Endothelial cell of umbilical vein (primary cell): ENCODE data around the gene UQCC2. TPM values are rescaled to one million over a fixed set of nuclear protein-coding genes. Genes with fewer than 3 reads are reported as not detected.

ENCODE experiments used
- BruUV-seq: library from RNA; stranded (reverse); fragments of 400-500 nt; replicated peaks from 2 replicates; lab custom pipeline; 2021; lab: Mats Ljungman, UMichigan
- CTCF ChIA-PET: fragments of 300-600, 350-600 bp; sonication (Branson Sonifier 250); formaldehyde crosslinking; loops from one replicate; lab custom pipeline; 2021; ENCODE audit warnings: antibody characterized with exemption, inconsistent platforms; lab: Charles Lee
- POLR2A ChIA-PET: fragments of 300-600, 350-600 bp; sonication (Branson Sonifier 250); formaldehyde crosslinking; loops from one replicate; lab custom pipeline; 2021; ENCODE audit warnings: antibody characterized with exemption, inconsistent platforms; lab: Charles Lee
- DNase-seq: peaks from one replicate; pipeline ENCODE4 v3.0.0-alpha.2; 2011; ENCODE audit warnings: low read depth, low spot score
- FAIRE-seq: peaks from 2 replicates; lab custom pipeline; 2011; peaks lifted over from hg19 to GRCh38; lab: Jason Lieb, UNC
- H2AFZ ChIP-seq: 2 replicates; pipeline ENCODE4 v1.6.0; 2012; ENCODE audit warnings: low read depth, low read length, control low read depth, inconsistent platforms
- H3K27ac ChIP-seq: 2 replicates; pipeline ENCODE4 v1.5.1; 2011; ENCODE audit warnings: low read depth, mild to moderate bottlenecking, control low read depth, low read length, moderate library complexity; ENCODE audit not compliant: insufficient read depth
- H3K27me3 ChIP-seq, 2 experiments: 2 replicates each; pipeline versions ENCODE4 v1.6.0 to v1.6.1; 2011; ENCODE audit warnings: low read length in 2 of 2, mixed read lengths in 1 of 2; ENCODE audit not compliant: control insufficient read depth in 2 of 2, insufficient read depth in 2 of 2
- H3K36me3 ChIP-seq, 2 experiments: 2 replicates in 1 of 2; 3 replicates in 1 of 2; pipeline ENCODE4 v1.5.1; 2011; ENCODE audit warnings: low read length in 2 of 2, mild to moderate bottlenecking in 1 of 2, moderate library complexity in 1 of 2; ENCODE audit not compliant: control insufficient read depth in 2 of 2, insufficient read depth in 2 of 2; ENCODE audit errors: extremely low read depth in 1 of 2
- H3K4me1 ChIP-seq: 3 replicates; pipeline ENCODE4 v1.5.1; 2011; ENCODE audit warnings: mild to moderate bottlenecking, low read length; ENCODE audit not compliant: control insufficient read depth, insufficient read depth; ENCODE audit errors: extremely low read depth
- H3K4me2 ChIP-seq: 2 replicates; pipeline ENCODE4 v1.6.1; 2011; ENCODE audit warnings: low read length, control low read depth, mixed read lengths; ENCODE audit not compliant: insufficient read depth
- H3K4me3 ChIP-seq, 3 experiments: fragments of 200-600 bp in 1 of 3; sonication (generic), shearing (Covaris generic) in 1 of 3; replicated peaks in 1 of 3; 2 replicates each; pipeline ENCODE4 v1.5.1; 2011 to 2016; ENCODE audit warnings: control low read depth in 3 of 3, low read length in 3 of 3, mild to moderate bottlenecking in 2 of 3, inconsistent platforms in 1 of 3, low read depth in 1 of 3, moderate library complexity in 1 of 3; ENCODE audit not compliant: insufficient read depth in 1 of 3
- H3K79me2 ChIP-seq: 2 replicates; pipeline ENCODE4 v1.6.0; 2012; ENCODE audit warnings: low read length, inconsistent platforms; ENCODE audit not compliant: control insufficient read depth, insufficient read depth
- H3K9ac ChIP-seq: replicated peaks from 2 replicates; pipeline ENCODE3; 2011; ENCODE audit warnings: low read length, control low read depth; ENCODE audit not compliant: insufficient read depth; ENCODE audit errors: extremely low read depth
- H3K9me1 ChIP-seq: replicated peaks from 3 replicates; pipeline ENCODE4 v1.6.0; 2011; ENCODE audit warnings: mild to moderate bottlenecking, low read length; ENCODE audit not compliant: control insufficient read depth, insufficient read depth; ENCODE audit errors: extremely low read depth
- H3K9me3 ChIP-seq: replicated peaks from 2 replicates; pipeline ENCODE4 v1.5.1; 2012; ENCODE audit warnings: low read length, inconsistent platforms; ENCODE audit not compliant: control insufficient read depth, insufficient read depth
- H4K20me1 ChIP-seq: replicated peaks from 2 replicates; pipeline ENCODE3; 2011; ENCODE audit warnings: mild to moderate bottlenecking, low read length; ENCODE audit not compliant: control insufficient read depth, insufficient read depth; ENCODE audit errors: extremely low read depth
- EZH2 ChIP-seq: IDR thresholded peaks from 2 replicates; pipeline ENCODE4 v1.6.1; 2012; ENCODE audit warnings: borderline replicate concordance, low read depth, mild to moderate bottlenecking, moderate library complexity, low read length, inconsistent platforms; ENCODE audit not compliant: severe bottlenecking
- FOS ChIP-seq: IDR thresholded peaks from 2 replicates; pipeline ENCODE4 v1.6.1; 2011; ENCODE audit warnings: mild to moderate bottlenecking, low read length, moderate library complexity, borderline replicate concordance; ENCODE audit not compliant: insufficient read depth
- GATA2 ChIP-seq: IDR thresholded peaks from 2 replicates; pipeline ENCODE4 v1.7.0; 2011; ENCODE audit warnings: low read depth, mild to moderate bottlenecking, moderate library complexity, mixed read lengths, low read length; ENCODE audit not compliant: insufficient read length, insufficient read depth
- JUN ChIP-seq: IDR thresholded peaks from 2 replicates; pipeline ENCODE4 v1.6.1; 2011; ENCODE audit warnings: borderline replicate concordance, low read depth; ENCODE audit not compliant: insufficient read length, insufficient read depth
- MYC ChIP-seq: IDR thresholded peaks from one replicate; pipeline ENCODE4 v1.6.1; 2011; ENCODE audit warnings: mild to moderate bottlenecking, low read depth, low read length
- POLR2A ChIP-seq: IDR thresholded peaks from 2 replicates; pipeline ENCODE4 v1.6.1; 2012; ENCODE audit warnings: low read depth, mild to moderate bottlenecking, control low read depth, low read length
- POLR2AphosphoS5 ChIP-seq: IDR thresholded peaks from 2 replicates; pipeline ENCODE4 v1.6.1; 2012; ENCODE audit warnings: low read depth, mild to moderate bottlenecking, control low read depth, low read length, moderate library complexity; ENCODE audit not compliant: insufficient read depth
- dilution Hi-C: fragments of 300-500 bp; cut with MboI; formaldehyde crosslinking; loops from one replicate; pipeline ENCODE4 v1.15.0; 2019; ENCODE audit warnings: low sequenced_read_pairs; ENCODE audit not compliant: extremely low pct_ligation_motif_present
- intact Hi-C: fragments of 100-400 bp; cut with micrococcal nuclease; formaldehyde crosslinking; loops from one replicate; pipeline ENCODE4 v1.10.0; 2022
- polyA plus RNA-seq, 4 experiments: library from polyadenylated mRNA; depleted of rRNA in 3 of 4; stranded (reverse) in 3 of 4; unstranded in 1 of 4; fragments of >200 nt; gene quantifications; 2 replicates each; pipeline versions ENCODE4 v1.2.1 to v1.2.3, GENCODE V29; 2011 to 2012; ENCODE audit warnings: missing spikeins in 1 of 4
- total RNA-seq: library from RNA; stranded (reverse); gene quantifications from 2 replicates; pipeline ENCODE4 v1.2.3, GENCODE V29; 2021
- TF ChIP-seq, protein P1 (sequence below): IDR thresholded peaks from 2 replicates; pipeline ENCODE4 v1.6.1; 2011; ENCODE audit not compliant: insufficient read depth, insufficient read length
- TF ChIP-seq, protein P2 (sequence below), 2 donors: IDR thresholded peaks; 1 replicate in 1 of 2; 2 replicates in 1 of 2; pipeline ENCODE4 v1.5.1; 2011; ENCODE audit warnings: low read length in 2 of 2, mild to moderate bottlenecking in 2 of 2, moderate library complexity in 2 of 2, control low read depth in 1 of 2, inconsistent platforms in 1 of 2, low read depth in 1 of 2; ENCODE audit not compliant: insufficient read depth in 1 of 2; ENCODE audit errors: extremely low read depth in 1 of 2

Gene UQCC2
- total and polyA plus RNA-seq, 2 donors (not counting 3 experiments of a cell fraction or from before 2014, with no cell fraction given) = 46.3 to 95.3 TPM

DNA sequence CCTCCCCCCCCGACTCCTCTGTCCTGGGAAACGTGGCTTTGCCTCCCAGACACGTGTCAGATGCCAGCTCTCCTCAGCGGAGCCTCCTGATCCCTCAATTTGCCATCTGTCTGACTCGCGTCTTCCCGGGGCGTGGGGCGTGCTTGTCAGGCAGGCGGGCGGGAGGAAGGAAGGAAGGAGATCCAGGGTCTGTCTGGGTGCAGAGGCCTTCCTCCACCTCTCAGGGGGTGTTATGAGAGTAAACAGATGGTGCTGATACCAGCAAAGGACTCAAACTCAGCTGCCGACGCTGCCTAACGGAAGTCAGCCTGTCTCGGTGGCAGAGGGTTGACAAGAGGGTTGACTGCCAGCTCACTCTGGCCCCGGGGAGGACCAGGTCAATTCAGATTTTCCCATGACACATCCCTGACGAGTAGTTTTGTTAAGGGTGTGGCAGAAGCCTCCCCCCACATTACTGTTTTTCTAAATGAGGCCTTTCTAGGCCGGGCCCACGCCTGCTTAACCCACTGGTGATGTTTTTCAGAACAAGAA, 17.0 kb downstream of the UQCC2 start:
- DNase-seq (peak; percentile 84), FAIRE-seq (peak; percentile 95)
- Histone ChIP-seq H3K9me3 (no peaks in the 10 kb centered on the region), H3K4me3 (no peak overlapping the region), H3K27me3 (no peaks in the 10 kb centered on the region), H3K9me1 (no peaks in the 10 kb centered on the region), H3K4me1 (peaks cover 64% of the 10 kb centered on the region), H3K36me3 (peaks cover 0 to 17% of the 10 kb centered on the region in 2 experiments), H4K20me1 (no peaks in the 10 kb centered on the region), H2AFZ (no peak overlapping the region), H3K27ac (peak overlapping the region; percentile 89), H3K9ac (peak overlapping the region; percentile 56), H3K79me2 (peaks cover 3% of the 10 kb centered on the region), H3K4me2 (peak overlapping the region; percentile 1)
- peak; percentile 53 for TF ChIP-seq JUN
- no peak for TF ChIP-seq EZH2
- peak; percentile 86 for TF ChIP-seq MYC
- peak; percentile 81 for TF ChIP-seq FOS
- peak; percentile 36 for TF ChIP-seq POLR2A
- TF ChIP-seq GATA2 = peak; percentile 98
- TF ChIP-seq, protein P1, sequence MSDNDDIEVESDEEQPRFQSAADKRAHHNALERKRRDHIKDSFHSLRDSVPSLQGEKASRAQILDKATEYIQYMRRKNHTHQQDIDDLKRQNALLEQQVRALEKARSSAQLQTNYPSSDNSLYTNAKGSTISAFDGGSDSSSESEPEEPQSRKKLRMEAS = peak; percentile 85
- TF ChIP-seq, protein P2, sequence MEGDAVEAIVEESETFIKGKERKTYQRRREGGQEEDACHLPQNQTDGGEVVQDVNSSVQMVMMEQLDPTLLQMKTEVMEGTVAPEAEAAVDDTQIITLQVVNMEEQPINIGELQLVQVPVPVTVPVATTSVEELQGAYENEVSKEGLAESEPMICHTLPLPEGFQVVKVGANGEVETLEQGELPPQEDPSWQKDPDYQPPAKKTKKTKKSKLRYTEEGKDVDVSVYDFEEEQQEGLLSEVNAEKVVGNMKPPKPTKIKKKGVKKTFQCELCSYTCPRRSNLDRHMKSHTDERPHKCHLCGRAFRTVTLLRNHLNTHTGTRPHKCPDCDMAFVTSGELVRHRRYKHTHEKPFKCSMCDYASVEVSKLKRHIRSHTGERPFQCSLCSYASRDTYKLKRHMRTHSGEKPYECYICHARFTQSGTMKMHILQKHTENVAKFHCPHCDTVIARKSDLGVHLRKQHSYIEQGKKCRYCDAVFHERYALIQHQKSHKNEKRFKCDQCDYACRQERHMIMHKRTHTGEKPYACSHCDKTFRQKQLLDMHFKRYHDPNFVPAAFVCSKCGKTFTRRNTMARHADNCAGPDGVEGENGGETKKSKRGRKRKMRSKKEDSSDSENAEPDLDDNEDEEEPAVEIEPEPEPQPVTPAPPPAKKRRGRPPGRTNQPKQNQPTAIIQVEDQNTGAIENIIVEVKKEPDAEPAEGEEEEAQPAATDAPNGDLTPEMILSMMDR (IDR thresholded peaks at IDR 0.05; ENCODE audit: extremely low read depth in 1 of 2, insufficient read depth in 1 of 2, low read depth in 1 of 2, low read length in 2 of 2) = no peak
- TF ChIP-seq POLR2AphosphoS5 = peak; percentile 96
- dilution Hi-C loops = no loop called here
- intact Hi-C loops = no loop called here
- no TSS peak for BruUV-seq
- CTCF ChIA-PET = interaction anchor here (0.7 to 5.9 kb wide), 8 partner anchors 22 to 109 kb away, joined by 3 to 47 read pairs (median 3); partner anchors contain the start of gene ITPR3
- POLR2A ChIA-PET = interaction anchor here (0.6 to 1.7 kb wide), 2 partner anchors 17 to 376 kb away, joined by 3 to 7 read pairs; partner anchors contain the start of gene UQCC2
